Trophoblast cell (in vitro differentiated cells and primary cell): ENCODE results near the gene SMPX.

ENCODE experiments used
- DNase-seq, 2 donors: peaks; one replicate each; pipeline ENCODE4 v3.0.0-alpha.2; 2016
- H2AFZ ChIP-seq: 2 replicates; pipeline ENCODE4 v1.6.1; 2013; ENCODE audit warnings: low read length, moderate library complexity, mild to moderate bottlenecking; ENCODE audit not compliant: insufficient read depth, poor library complexity
- H2AK5ac ChIP-seq: 2 replicates; pipeline ENCODE4 v1.6.1; 2013; ENCODE audit warnings: mild to moderate bottlenecking, low read length
- H2BK120ac ChIP-seq: 2 replicates; pipeline ENCODE4 v1.6.1; 2013; ENCODE audit warnings: low read length, mild to moderate bottlenecking, moderate library complexity; ENCODE audit not compliant: insufficient read depth, poor library complexity
- H2BK12ac ChIP-seq: 2 replicates; pipeline ENCODE4 v1.6.1; 2013; ENCODE audit warnings: mild to moderate bottlenecking, low read length, moderate library complexity
- H2BK5ac ChIP-seq: 2 replicates; pipeline ENCODE4 v1.6.1; 2013; ENCODE audit warnings: low read length, low read depth, moderate library complexity, mild to moderate bottlenecking; ENCODE audit not compliant: poor library complexity
- H3K14ac ChIP-seq: 2 replicates; pipeline ENCODE4 v1.6.1; 2013; ENCODE audit warnings: mild to moderate bottlenecking, low read length
- H3K18ac ChIP-seq: 2 replicates; pipeline ENCODE4 v1.6.1; 2013; ENCODE audit warnings: mild to moderate bottlenecking, low read length
- H3K23ac ChIP-seq: 2 replicates; pipeline ENCODE4 v1.6.1; 2013; ENCODE audit warnings: low read length
- H3K27ac ChIP-seq: 2 replicates; pipeline ENCODE4 v1.5.1; 2013; ENCODE audit warnings: low read depth, mild to moderate bottlenecking, inconsistent platforms, low read length, moderate library complexity
- H3K27me3 ChIP-seq: 2 replicates; pipeline ENCODE4 v1.6.1; 2013; ENCODE audit warnings: inconsistent platforms, mild to moderate bottlenecking, low read length, moderate library complexity; ENCODE audit not compliant: insufficient read depth
- H3K36me3 ChIP-seq, 2 experiments: 1 replicate in 1 of 2; 2 replicates in 1 of 2; pipeline ENCODE4 v1.6.1; 2013; ENCODE audit warnings: low read length in 2 of 2, mild to moderate bottlenecking in 2 of 2, moderate library complexity in 1 of 2; ENCODE audit not compliant: insufficient read depth in 2 of 2, control insufficient read depth in 1 of 2
- H3K4ac ChIP-seq: 2 replicates; pipeline ENCODE4 v1.6.1; 2013; ENCODE audit warnings: low read depth, mild to moderate bottlenecking, low read length, moderate library complexity
- H3K4me1 ChIP-seq, 2 experiments: 1 replicate in 1 of 2; 2 replicates in 1 of 2; pipeline ENCODE4 v1.6.1; 2013; ENCODE audit warnings: low read length in 2 of 2, mild to moderate bottlenecking in 2 of 2, moderate library complexity in 1 of 2; ENCODE audit not compliant: insufficient read depth in 2 of 2, control insufficient read depth in 1 of 2
- H3K4me2 ChIP-seq: 2 replicates; pipeline ENCODE4 v1.6.1; 2013; ENCODE audit warnings: inconsistent platforms, mild to moderate bottlenecking, low read length, moderate library complexity
- H3K4me3 ChIP-seq: 2 replicates; pipeline ENCODE4 v1.5.1; 2013; ENCODE audit warnings: mild to moderate bottlenecking, low read depth, low read length, inconsistent platforms
- H3K79me1 ChIP-seq: one replicate; pipeline ENCODE4 v1.6.1; 2013; ENCODE audit warnings: low read length
- H3K79me2 ChIP-seq: 2 replicates; pipeline ENCODE4 v1.6.1; 2013; ENCODE audit warnings: low read length, mild to moderate bottlenecking; ENCODE audit not compliant: control insufficient read depth, insufficient read depth, poor library complexity
- H3K9ac ChIP-seq: 2 replicates; pipeline ENCODE4 v1.6.1; 2013; ENCODE audit warnings: mild to moderate bottlenecking, low read length
- H3K9me3 ChIP-seq: 2 replicates; pipeline ENCODE4 v1.6.1; 2013; ENCODE audit warnings: low read depth, mild to moderate bottlenecking, control low read depth, inconsistent platforms, low read length; ENCODE audit not compliant: insufficient read depth
- H4K12ac ChIP-seq: 2 replicates; pipeline ENCODE4 v1.6.1; 2013; ENCODE audit warnings: low read depth, mild to moderate bottlenecking, low read length, moderate library complexity
- H4K8ac ChIP-seq: 2 replicates; pipeline ENCODE4 v1.6.1; 2013; ENCODE audit warnings: low read depth, mild to moderate bottlenecking, low read length, moderate library complexity
- H4K91ac ChIP-seq: one replicate; pipeline ENCODE4 v1.6.1; 2013; ENCODE audit warnings: low read depth, mild to moderate bottlenecking, low read length, moderate library complexity
- WGBS: extraction: QIAGEN DNeasy Blood & Tissue Kit; methylation state at CpG from one replicate; pipeline ENCODE4 v1.1.7; 2013; ENCODE audit warnings: missing lambda C conversion rate; ENCODE audit not compliant: insufficient read length, insufficient coverage; ENCODE audit errors: extremely low coverage; 5-methylcytosine and 5-hydroxymethylcytosine counted together

The SMPX gene

GRCh38 chrX:21756785-21757529 lies 959 bp downstream of the SMPX start:
- Histone ChIP-seq H2BK120ac (no peak overlapping the region), H3K23ac (no peak overlapping the region), H3K4ac (no peak overlapping the region), H3K27me3 (no peaks in the 10 kb centered on the region), H3K4me2 (no peak overlapping the region), H3K4me3 (no peak overlapping the region), H4K8ac (no peak overlapping the region), H3K9me3 (no peaks in the 10 kb centered on the region), H2AFZ (no peak overlapping the region), H4K91ac (no peak overlapping the region), H3K14ac (no peak overlapping the region), H4K12ac (no peak overlapping the region), H3K36me3 (no peaks in the 10 kb centered on the region), H2BK5ac (no peak overlapping the region), H2AK5ac (no peak overlapping the region), H3K18ac (no peak overlapping the region), H3K79me1 (no peaks in the 10 kb centered on the region), H3K79me2 (no peaks in the 10 kb centered on the region), H3K27ac (no peak overlapping the region), H3K4me1 (no peaks in the 10 kb centered on the region), H3K9ac (no peak overlapping the region), H2BK12ac (no peak overlapping the region)
- WGBS, result no CpG with 5 or more reads among the region's 6 CpGs
- DNase-seq, result peak in 1 of 2 donors; percentile 37

- Histone ChIP-seq H3K36me3 (no peaks in the 10 kb centered on the region), H3K18ac (no peak overlapping the region), H3K27me3 (no peaks in the 10 kb centered on the region), H2BK12ac (no peak overlapping the region), H3K79me2 (no peaks in the 10 kb centered on the region), H3K4me2 (no peak overlapping the region), H2AK5ac (no peak overlapping the region), H2AFZ (no peak overlapping the region), H3K27ac (no peak overlapping the region), H4K12ac (no peak overlapping the region), H4K8ac (no peak overlapping the region), H2BK120ac (no peak overlapping the region), H3K79me1 (no peaks in the 10 kb centered on the region), H3K4ac (no peak overlapping the region), H2BK5ac (no peak overlapping the region), H3K4me1 (no peaks in the 10 kb centered on the region), H3K4me3 (no peak overlapping the region), H4K91ac (no peak overlapping the region), H3K9ac (no peak overlapping the region), H3K9me3 (no peaks in the 10 kb centered on the region), H3K23ac (no peak overlapping the region), H3K14ac (no peak overlapping the region)
- no peak for DNase-seq
- no CpG with 5 or more reads among the region's 1 CpG for WGBS
Measured at GRCh38 chrX:21749924-21750323, 8.0 kb downstream of the SMPX start.

- no peak overlapping the region for H4K91ac ChIP-seq
- no CpG with 5 or more reads among the region's 5 CpGs for WGBS
- H3K4me1 ChIP-seq, result no peaks in the 10 kb centered on the region
- H3K4me2 ChIP-seq, result no peak overlapping the region
- H3K4ac ChIP-seq, result no peak overlapping the region
- no peaks in the 10 kb centered on the region for H3K9me3 ChIP-seq
- H4K12ac ChIP-seq, result no peak overlapping the region
- no peak overlapping the region for H3K4me3 ChIP-seq
- H3K23ac ChIP-seq, result no peak overlapping the region
- peak in 1 of 2 donors; percentile 8 for DNase-seq
- no peaks in the 10 kb centered on the region for H3K79me2 ChIP-seq
- no peak overlapping the region for H2AK5ac ChIP-seq
- no peaks in the 10 kb centered on the region for H3K79me1 ChIP-seq
- H3K9ac ChIP-seq, result no peak overlapping the region
- H4K8ac ChIP-seq, result no peak overlapping the region
- H3K27me3 ChIP-seq, result no peaks in the 10 kb centered on the region
- H3K14ac ChIP-seq, result no peak overlapping the region
- no peak overlapping the region for H2AFZ ChIP-seq
- no peak overlapping the region for H2BK120ac ChIP-seq
- H2BK5ac ChIP-seq, result no peak overlapping the region
- no peaks in the 10 kb centered on the region for H3K36me3 ChIP-seq
- H3K18ac ChIP-seq, result no peak overlapping the region
- no peak overlapping the region for H2BK12ac ChIP-seq
- H3K27ac ChIP-seq, result no peak overlapping the region
Measured at GRCh38 chrX:21748235-21748634, 9.7 kb downstream of the SMPX start.

GRCh38 chrX:21747558-21747957 lies 10.4 kb downstream of the SMPX start:
- Histone ChIP-seq H2AFZ (no peak overlapping the region), H3K14ac (no peak overlapping the region), H2BK12ac (no peak overlapping the region), H3K4me1 (no peaks in the 10 kb centered on the region), H3K4me2 (no peak overlapping the region), H3K18ac (no peak overlapping the region), H3K4ac (no peak overlapping the region), H3K27ac (no peak overlapping the region), H4K12ac (no peak overlapping the region), H3K79me1 (no peaks in the 10 kb centered on the region), H3K9ac (no peak overlapping the region), H3K36me3 (no peaks in the 10 kb centered on the region), H3K27me3 (no peaks in the 10 kb centered on the region), H4K91ac (no peak overlapping the region), H2BK120ac (no peak overlapping the region), H3K23ac (no peak overlapping the region), H3K79me2 (no peaks in the 10 kb centered on the region), H2BK5ac (no peak overlapping the region), H3K9me3 (no peaks in the 10 kb centered on the region), H2AK5ac (no peak overlapping the region), H4K8ac (no peak overlapping the region), H3K4me3 (no peak overlapping the region)
- DNase-seq, result no peak
- no CpG with 5 or more reads among the region's 4 CpGs for WGBS
